Kidney epithelial cell (primary cell): ENCODE measurements around the gene LOXHD1. TPM values are rescaled to one million over a fixed set of nuclear protein-coding genes. Genes with fewer than 3 reads are reported as not detected.

Source experiments
- DNase-seq: peaks from one replicate; pipeline ENCODE4 v3.0.0-alpha.2; 2010; ENCODE audit warnings: low read depth
- H3K27me3 ChIP-seq: 2 replicates; pipeline ENCODE4 v1.6.0; 2011; ENCODE audit warnings: low read length; ENCODE audit not compliant: control insufficient read depth, insufficient read depth
- H3K36me3 ChIP-seq: 2 replicates; pipeline ENCODE4 v1.5.1; 2011; ENCODE audit warnings: low read length; ENCODE audit not compliant: control insufficient read depth, insufficient read depth
- H3K4me3 ChIP-seq: 2 replicates; pipeline ENCODE4 v1.5.1; 2011; ENCODE audit warnings: low read depth, mild to moderate bottlenecking, control low read depth, low read length
- CTCF ChIP-seq: IDR thresholded peaks from 2 replicates; pipeline ENCODE4 v1.5.1; 2011; ENCODE audit warnings: mild to moderate bottlenecking, moderate library complexity, low read length, control low read depth, inconsistent platforms; ENCODE audit not compliant: insufficient read depth, poor library complexity, severe bottlenecking
- total RNA-seq: library from RNA; depleted of rRNA; stranded (reverse); fragments of >200 nt; gene quantifications from 2 replicates; pipeline ENCODE4 v1.2.3, GENCODE V29; 2015

Gene LOXHD1
- total RNA-seq, 1 donor from 2014 or later = 0.08 TPM

GRCh38 chr18:46622451-46622850, 34.6 kb downstream of the LOXHD1 start:
- Histone ChIP-seq H3K4me3 (no peak overlapping the region), H3K27me3 (peaks cover 10% of the 10 kb centered on the region), H3K36me3 (no peaks in the 10 kb centered on the region)
- DNase-seq = no peak
- no peak for TF ChIP-seq CTCF

GRCh38 chr18:46621871-46622270, 35.1 kb downstream of the LOXHD1 start:
- TF ChIP-seq CTCF = no peak
- no peaks in the 10 kb centered on the region for H3K36me3 ChIP-seq

GRCh38 chr18:46621111-46621766, 35.8 kb downstream of the LOXHD1 start:
- DNase-seq = no peak
- H3K27me3 ChIP-seq = peaks cover 10% of the 10 kb centered on the region
- TF ChIP-seq CTCF = no peak
- H3K36me3 ChIP-seq = no peaks in the 10 kb centered on the region
- no peak overlapping the region for H3K4me3 ChIP-seq

More at GRCh38 chr18:46621871-46622270, 35.1 kb downstream of the LOXHD1 start:
- peaks cover 10% of the 10 kb centered on the region for H3K27me3 ChIP-seq
- H3K4me3 ChIP-seq = no peak overlapping the region
- DNase-seq = no peak

GRCh38 chr18:46619559-46619958, 37.5 kb downstream of the LOXHD1 start:
- DNase-seq = no peak
- no peak overlapping the region for H3K4me3 ChIP-seq
- TF ChIP-seq CTCF = no peak
- no peaks in the 10 kb centered on the region for H3K36me3 ChIP-seq
- peaks cover 10% of the 10 kb centered on the region for H3K27me3 ChIP-seq

- H3K36me3 ChIP-seq = no peaks in the 10 kb centered on the region
- TF ChIP-seq CTCF = no peak
- H3K4me3 ChIP-seq = no peak overlapping the region
- DNase-seq = no peak
- H3K27me3 ChIP-seq = peaks cover 4% of the 10 kb centered on the region
These were observed 41.3 kb downstream of the LOXHD1 start for GRCh38 chr18:46615720-46616119.

GRCh38 chr18:46609048-46609447, 48.0 kb downstream of the LOXHD1 start:
- no peak for DNase-seq
- H3K4me3 ChIP-seq = no peak overlapping the region
- no peaks in the 10 kb centered on the region for H3K36me3 ChIP-seq
- peaks cover 4% of the 10 kb centered on the region for H3K27me3 ChIP-seq
- no peak for TF ChIP-seq CTCF
